HUES48 (cell line): ENCODE results near the gene ADAMTS3.

Source experiments
- H3K27ac ChIP-seq: one replicate; pipeline ENCODE4 v1.7.0; 2013; ENCODE audit warnings: low read depth, low read length, inconsistent platforms
- H3K27me3 ChIP-seq: 2 replicates; pipeline ENCODE4 v1.6.1; 2013; ENCODE audit warnings: mild to moderate bottlenecking, low read length; ENCODE audit not compliant: control insufficient read depth, insufficient read depth
- H3K36me3 ChIP-seq: 2 replicates; pipeline ENCODE4 v1.6.1; 2013; ENCODE audit warnings: low read length; ENCODE audit not compliant: control insufficient read depth, insufficient read depth
- H3K4me1 ChIP-seq: 2 replicates; pipeline ENCODE4 v1.6.1; 2013; ENCODE audit warnings: mild to moderate bottlenecking, low read length; ENCODE audit not compliant: control insufficient read depth, insufficient read depth
- H3K4me3 ChIP-seq: 2 replicates; pipeline ENCODE4 v1.5.1; 2013; ENCODE audit warnings: mild to moderate bottlenecking, low read depth, low read length
- H3K9ac ChIP-seq: 2 replicates; pipeline ENCODE4 v1.6.1; 2013; ENCODE audit warnings: mild to moderate bottlenecking, low read depth, low read length, moderate library complexity
- H3K9me3 ChIP-seq: 2 replicates; pipeline ENCODE4 v1.6.1; 2013; ENCODE audit warnings: low read length; ENCODE audit not compliant: control insufficient read depth, insufficient read depth

ADAMTS3 gene

DNA sequence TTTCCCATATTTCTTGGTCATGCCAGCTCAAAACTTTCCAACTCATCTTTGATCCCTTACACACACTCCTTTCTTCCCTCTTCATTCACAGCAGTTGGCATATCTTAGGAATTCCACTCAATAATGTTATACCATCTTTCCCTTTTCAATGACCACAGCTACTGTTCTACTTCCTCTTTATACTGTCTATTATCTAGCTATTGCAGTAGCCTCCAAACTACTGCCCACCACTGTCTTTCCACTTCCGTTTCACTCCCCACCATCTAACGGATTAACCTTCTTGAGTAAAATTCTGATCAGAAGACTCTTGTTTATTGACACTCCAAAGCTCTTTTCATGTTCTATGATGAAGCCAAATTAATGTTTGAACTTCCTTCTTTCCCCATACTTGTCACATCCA is 55.8 kb downstream of the ADAMTS3 start:
- Histone ChIP-seq H3K4me3 (no peak overlapping the region), H3K4me1 (no peaks in the 10 kb centered on the region), H3K9ac (no peak overlapping the region), H3K27ac (no peak overlapping the region), H3K36me3 (no peaks in the 10 kb centered on the region), H3K27me3 (no peaks in the 10 kb centered on the region), H3K9me3 (no peaks in the 10 kb centered on the region)

DNA sequence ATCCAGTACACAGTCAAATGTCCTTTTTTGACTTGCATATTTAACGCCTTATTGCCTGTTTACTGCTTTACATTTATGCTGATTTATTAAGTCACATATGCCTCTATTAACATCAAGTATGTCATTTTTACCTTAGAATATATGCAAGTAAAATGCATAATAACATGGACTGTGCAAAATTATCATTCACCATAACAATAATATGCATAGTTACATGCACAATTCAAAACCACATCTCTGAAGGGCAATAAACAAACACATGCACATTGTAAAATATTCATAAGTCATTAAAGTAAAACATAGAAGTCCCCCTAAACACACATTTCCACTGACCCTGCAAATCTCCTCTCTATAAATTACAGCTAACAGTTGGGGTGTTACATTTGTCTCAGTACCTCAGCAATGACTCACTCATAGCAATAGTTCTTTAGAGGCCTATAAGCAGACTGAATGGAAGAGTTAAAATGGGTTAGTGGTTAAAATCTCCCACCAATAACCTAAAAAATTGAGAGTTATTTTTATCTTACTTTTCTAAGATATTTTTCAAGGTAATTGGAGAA is 61.1 kb downstream of the ADAMTS3 start:
- Histone ChIP-seq H3K27ac (no peak overlapping the region), H3K36me3 (no peaks in the 10 kb centered on the region), H3K9me3 (no peaks in the 10 kb centered on the region), H3K4me1 (no peaks in the 10 kb centered on the region), H3K4me3 (no peak overlapping the region), H3K27me3 (no peaks in the 10 kb centered on the region), H3K9ac (no peak overlapping the region)

DNA sequence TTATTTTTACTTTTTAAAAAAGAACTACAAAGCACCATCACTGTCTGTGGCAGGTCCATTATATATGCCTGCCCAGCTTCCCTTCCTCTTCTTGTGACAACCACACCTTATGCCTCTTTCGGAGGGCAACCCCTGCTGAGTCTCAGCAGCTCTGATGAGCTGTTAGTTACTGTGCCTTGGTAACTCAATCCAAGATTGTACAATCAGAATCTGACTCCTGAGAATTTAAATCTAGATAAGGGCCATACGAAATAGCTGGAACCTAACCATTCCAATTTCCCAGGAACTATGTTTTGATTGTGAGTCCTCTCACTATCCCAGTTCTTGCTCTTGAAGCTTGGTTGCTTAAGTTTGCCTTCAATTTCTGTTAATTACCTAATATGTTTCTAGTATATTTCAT is 61.9 kb downstream of the ADAMTS3 start:
- Histone ChIP-seq H3K36me3 (no peaks in the 10 kb centered on the region), H3K27ac (no peak overlapping the region)

DNA sequence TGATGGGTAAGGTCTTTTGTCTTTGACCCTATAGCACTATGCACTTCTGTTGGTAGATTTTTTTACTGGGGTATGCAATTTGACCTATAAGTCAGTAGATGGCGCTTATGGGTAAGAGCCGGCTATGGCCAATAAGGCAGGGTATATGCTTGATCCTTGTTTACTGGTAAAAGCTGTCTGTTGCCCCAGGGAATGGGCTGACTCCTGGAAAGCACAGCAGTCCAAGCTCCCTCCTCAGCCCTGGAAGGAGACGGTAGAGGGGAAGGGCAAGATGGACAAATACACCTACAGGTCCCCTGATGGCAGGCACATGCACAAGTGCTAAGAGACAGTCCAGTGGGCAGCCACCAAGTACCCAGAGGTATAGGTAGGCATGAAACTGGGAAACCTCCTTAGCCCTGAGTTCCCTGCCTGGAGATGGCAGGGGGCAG is 63.7 kb downstream of the ADAMTS3 start:
- Histone ChIP-seq H3K4me1 (no peaks in the 10 kb centered on the region), H3K4me3 (no peak overlapping the region), H3K27me3 (no peaks in the 10 kb centered on the region), H3K27ac (no peak overlapping the region), H3K9ac (no peak overlapping the region), H3K36me3 (no peaks in the 10 kb centered on the region), H3K9me3 (no peaks in the 10 kb centered on the region)

More for the DNA sequence above, 61.9 kb downstream of the ADAMTS3 start:
- H3K4me3 ChIP-seq: no peak overlapping the region
- no peaks in the 10 kb centered on the region for H3K4me1 ChIP-seq
- H3K9ac ChIP-seq: no peak overlapping the region
- H3K9me3 ChIP-seq: no peaks in the 10 kb centered on the region
- no peaks in the 10 kb centered on the region for H3K27me3 ChIP-seq

DNA sequence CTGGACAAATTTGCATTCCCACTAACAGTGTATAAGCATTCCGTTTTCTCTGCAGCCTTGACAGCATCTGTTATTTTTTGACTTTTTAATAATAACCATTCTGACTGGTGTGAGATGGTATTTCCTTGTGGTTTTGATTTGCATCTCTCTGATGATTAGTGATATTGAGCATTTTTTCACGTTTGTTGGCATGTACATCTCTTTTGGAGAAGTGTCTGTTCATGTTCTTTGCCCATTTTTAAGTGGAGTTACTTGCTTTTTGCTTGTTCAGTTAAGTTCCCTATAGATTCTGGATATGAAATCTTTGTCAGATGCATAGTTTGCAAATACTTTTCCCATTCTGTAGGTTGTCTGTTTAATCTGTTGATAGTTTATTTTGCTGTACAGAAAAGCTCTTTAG is 68.8 kb downstream of the ADAMTS3 start:
- H3K36me3 ChIP-seq: no peaks in the 10 kb centered on the region
- H3K27ac ChIP-seq: no peak overlapping the region
- no peaks in the 10 kb centered on the region for H3K9me3 ChIP-seq
- H3K4me3 ChIP-seq: no peak overlapping the region
- no peak overlapping the region for H3K9ac ChIP-seq
- no peaks in the 10 kb centered on the region for H3K4me1 ChIP-seq
- no peaks in the 10 kb centered on the region for H3K27me3 ChIP-seq

DNA sequence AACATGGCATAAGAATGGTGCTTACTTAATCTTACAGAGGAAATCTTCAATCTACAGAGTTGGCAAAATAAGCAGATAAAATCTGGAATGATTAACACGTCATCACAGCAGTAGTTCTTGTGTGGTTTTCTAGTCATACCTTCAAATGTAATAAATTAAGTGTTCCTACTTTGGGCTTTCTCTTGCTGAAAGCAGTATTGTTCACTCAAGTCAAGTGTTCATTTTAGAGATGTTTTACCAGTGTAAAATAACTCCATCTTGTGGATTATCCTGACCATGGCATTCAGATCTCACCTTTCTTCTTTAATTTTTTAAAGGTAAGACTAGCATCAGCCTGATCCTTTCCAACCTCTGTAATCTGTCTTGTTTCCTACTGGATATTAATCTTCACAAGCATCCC is 72.9 kb downstream of the ADAMTS3 start:
- Histone ChIP-seq H3K9me3 (no peaks in the 10 kb centered on the region), H3K27me3 (no peaks in the 10 kb centered on the region), H3K4me3 (no peak overlapping the region), H3K27ac (no peak overlapping the region), H3K9ac (no peak overlapping the region), H3K4me1 (no peaks in the 10 kb centered on the region), H3K36me3 (no peaks in the 10 kb centered on the region)

DNA sequence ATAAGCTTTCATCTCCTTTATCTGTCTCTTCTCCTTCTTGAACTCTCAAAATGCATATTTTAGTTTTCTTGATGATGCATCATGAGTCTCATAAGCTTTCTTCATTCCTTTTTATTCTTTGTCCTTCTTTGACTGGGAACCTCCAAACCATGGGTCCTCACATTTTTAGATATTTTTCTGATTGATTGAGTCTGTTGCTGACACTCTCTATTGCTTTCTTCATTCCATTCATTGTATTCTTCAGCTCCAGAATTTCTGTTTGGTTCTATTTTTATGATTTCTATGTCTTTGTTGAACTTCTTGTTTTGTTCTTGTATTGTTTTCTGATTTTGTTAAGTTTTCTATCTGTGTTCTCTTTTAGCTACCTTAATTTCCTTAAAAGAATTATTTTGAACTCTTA is 74.9 kb downstream of the ADAMTS3 start:
- no peaks in the 10 kb centered on the region for H3K9me3 ChIP-seq

DNA sequence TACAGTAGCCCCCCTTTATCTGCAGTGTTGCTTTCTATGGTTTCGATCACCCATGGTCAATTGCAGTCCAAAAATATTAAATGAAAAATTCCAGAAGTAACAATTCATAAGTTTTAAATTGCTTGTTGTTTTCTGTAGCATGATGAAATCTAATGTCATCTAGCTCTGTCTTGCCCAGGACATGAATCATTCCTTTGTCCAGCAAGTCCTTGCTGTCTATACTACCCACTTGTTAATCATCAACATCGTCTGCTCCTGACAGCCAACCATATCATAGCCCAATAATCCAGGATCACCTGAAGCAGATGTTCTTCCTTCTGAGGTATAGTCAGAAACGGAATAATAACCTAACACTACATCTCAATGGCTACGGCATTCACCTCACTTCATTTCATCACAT is 79.8 kb downstream of the ADAMTS3 start:
- H3K27me3 ChIP-seq: no peaks in the 10 kb centered on the region
- no peaks in the 10 kb centered on the region for H3K9me3 ChIP-seq
- H3K9ac ChIP-seq: no peak overlapping the region
- H3K4me3 ChIP-seq: no peak overlapping the region
- no peak overlapping the region for H3K27ac ChIP-seq
- H3K4me1 ChIP-seq: no peaks in the 10 kb centered on the region
- H3K36me3 ChIP-seq: no peaks in the 10 kb centered on the region

More for the DNA sequence above, 74.9 kb downstream of the ADAMTS3 start:
- no peak overlapping the region for H3K9ac ChIP-seq
- no peaks in the 10 kb centered on the region for H3K36me3 ChIP-seq
- no peaks in the 10 kb centered on the region for H3K4me1 ChIP-seq
- H3K4me3 ChIP-seq: no peak overlapping the region
- no peaks in the 10 kb centered on the region for H3K27me3 ChIP-seq
- no peak overlapping the region for H3K27ac ChIP-seq

DNA sequence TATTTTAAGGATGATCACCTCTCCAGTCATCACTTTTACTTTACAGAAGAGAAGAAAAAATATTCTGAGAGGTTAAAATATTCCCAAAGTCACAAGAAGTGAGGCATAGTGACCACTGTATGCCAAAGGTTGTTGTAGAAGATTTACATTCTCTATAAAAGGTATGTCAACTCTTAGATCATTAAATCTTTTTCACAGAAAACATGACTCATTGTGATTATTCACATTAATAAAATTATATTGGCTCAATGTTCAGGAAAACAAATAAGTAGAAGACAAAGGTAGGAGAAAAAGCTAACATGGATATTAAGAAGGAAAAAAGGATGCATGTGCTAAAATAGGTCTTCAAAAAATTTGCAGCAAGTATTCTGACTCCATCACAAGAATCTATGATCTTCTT is 82.0 kb downstream of the ADAMTS3 start:
- Histone ChIP-seq H3K4me1 (no peaks in the 10 kb centered on the region), H3K27ac (no peak overlapping the region), H3K4me3 (no peak overlapping the region), H3K9me3 (no peaks in the 10 kb centered on the region), H3K27me3 (no peaks in the 10 kb centered on the region), H3K36me3 (no peaks in the 10 kb centered on the region), H3K9ac (no peak overlapping the region)

DNA sequence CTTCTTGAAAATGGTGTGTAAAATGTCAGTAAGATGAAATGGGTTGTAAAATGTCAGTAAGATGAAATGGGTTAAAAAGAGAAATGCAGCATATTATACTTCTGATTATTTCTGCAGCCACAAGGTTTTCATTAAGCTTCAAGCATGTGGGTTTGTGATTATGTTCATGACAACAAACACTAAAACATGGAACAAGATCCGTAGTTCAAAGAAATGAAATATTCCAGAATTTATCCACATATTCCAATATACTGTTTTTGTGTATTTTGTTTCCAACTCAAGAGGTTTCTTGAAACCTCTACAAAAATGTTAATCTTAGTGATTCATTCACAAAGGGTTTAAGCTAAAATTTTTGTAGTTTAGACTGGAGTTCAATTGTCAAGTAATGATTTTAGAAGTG is 84.0 kb downstream of the ADAMTS3 start:
- Histone ChIP-seq H3K9ac (no peak overlapping the region), H3K27ac (no peak overlapping the region), H3K27me3 (no peaks in the 10 kb centered on the region)

DNA sequence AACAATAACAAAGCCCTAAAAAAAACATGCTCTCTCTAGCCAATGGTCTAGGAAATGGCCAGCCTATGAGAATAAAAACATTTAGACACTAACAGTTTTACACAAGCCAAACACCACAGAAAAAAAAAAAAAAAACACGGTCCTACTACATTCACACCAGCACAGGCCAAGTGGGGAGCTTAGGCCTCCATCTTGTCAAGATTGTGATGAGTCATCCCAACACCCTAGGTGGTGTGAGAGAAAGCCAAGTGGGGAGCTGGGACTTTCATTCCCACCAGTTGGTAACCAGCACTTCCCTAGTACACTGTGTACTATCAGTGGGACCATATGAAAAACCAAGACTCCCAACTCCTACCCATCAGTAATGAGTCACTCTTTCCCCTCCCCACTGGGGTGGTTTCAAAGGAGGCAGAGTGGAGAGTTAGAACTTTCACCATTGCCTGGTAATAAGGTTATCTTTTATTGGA is 95.6 kb downstream of the ADAMTS3 start:
- Histone ChIP-seq H3K27ac (no peak overlapping the region), H3K4me1 (peaks cover 3% of the 10 kb centered on the region; the same call in 1 of the 2 replicates), H3K27me3 (no peaks in the 10 kb centered on the region), H3K36me3 (no peaks in the 10 kb centered on the region), H3K9ac (no peak overlapping the region), H3K4me3 (no peak overlapping the region), H3K9me3 (no peaks in the 10 kb centered on the region)

More for the DNA sequence above, 84.0 kb downstream of the ADAMTS3 start:
- no peaks in the 10 kb centered on the region for H3K36me3 ChIP-seq
- no peaks in the 10 kb centered on the region for H3K4me1 ChIP-seq
- no peaks in the 10 kb centered on the region for H3K9me3 ChIP-seq
- H3K4me3 ChIP-seq: no peak overlapping the region
